Transverse colon (tissue), 4 donors: Measurements from ENCODE around the gene RRH. TPM values are rescaled to one million over a fixed set of nuclear protein-coding genes. Genes with fewer than 3 reads are reported as not detected.
A peak's percentile ranks its signal among the peaks of the same experiment; 100 is the strongest.

Experiments
- DNase-seq: peaks from one replicate; pipeline ENCODE4 v3.0.0-alpha.2; 2019
- H3K27ac ChIP-seq, 4 donors: fragments of 200-600 bp; sonication (generic); 2 replicates each; pipeline ENCODE4 v1.5.1; 2016 to 2018; ENCODE audit warnings: inconsistent platforms in 4 of 4
- H3K27me3 ChIP-seq: fragments of 200-600 bp; sonication (generic); 2 replicates; pipeline ENCODE4 v1.5.1; 2017; ENCODE audit warnings: inconsistent platforms
- H3K36me3 ChIP-seq, 4 donors: fragments of 200-600 bp; sonication (generic); 2 replicates each; pipeline ENCODE4 v1.5.1; 2017 to 2019; ENCODE audit warnings: inconsistent platforms in 4 of 4
- H3K4me1 ChIP-seq, 4 donors: fragments of 200-600 bp; sonication (generic); 2 replicates each; pipeline ENCODE4 v1.5.1; 2017 to 2020; ENCODE audit warnings: inconsistent platforms in 4 of 4
- H3K4me3 ChIP-seq, 4 donors: fragments of 200-600 bp; sonication (generic); 1 replicate in 1 of 4; 2 replicates in 3 of 4; pipeline versions ENCODE4 v1.5.1 to v1.6.1; 2017 to 2019; ENCODE audit warnings: inconsistent platforms in 4 of 4
- H3K9me3 ChIP-seq, 2 donors: fragments of 200-600 bp; sonication (generic); 2 replicates each; pipeline ENCODE4 v1.5.1; 2017 to 2019; ENCODE audit warnings: inconsistent platforms in 2 of 2
- EP300 ChIP-seq: sonication (generic); formaldehyde crosslinking; IDR thresholded peaks from one replicate; pipeline ENCODE4 v1.6.1; 2017; ENCODE audit warnings: antibody characterized with exemption, low read depth
- POLR2A ChIP-seq: fragments of 450-650 bp; IDR thresholded peaks from one replicate; pipeline ENCODE4 v1.6.1; 2016; ENCODE audit warnings: antibody characterized with exemption, mild to moderate bottlenecking, moderate library complexity
- POLR2AphosphoS5 ChIP-seq, 3 donors: sonication (generic); formaldehyde crosslinking; IDR thresholded peaks; one replicate each; pipeline ENCODE4 v1.6.1; 2016; ENCODE audit warnings: antibody characterized with exemption in 3 of 3
- WGBS, 2 donors: methylation state at CpG; one replicate each; pipeline ENCODE4 v1.1.5; 2018; ENCODE audit warnings: low coverage in 1 of 2; 5-methylcytosine and 5-hydroxymethylcytosine counted together
- in situ Hi-C, 4 donors: fragments of 200-750 bp; cut with MboI; loops; one replicate each; pipeline versions ENCODE4 v1.15.0 to v1.15.1; 2017; ENCODE audit warnings: low sequenced_read_pairs in 3 of 4, low pct_ligation_motif_present in 1 of 4, low pct_unique_long_range_greater_than_20kb in 1 of 4
- intact Hi-C: fragments of 100-400 bp; cut with DNase I; formaldehyde crosslinking; loops from one replicate; pipeline ENCODE4 v1.15.1; 2023; ENCODE audit warnings: low total_unique reads
- total RNA-seq, 4 donors: library from RNA; depleted of rRNA; stranded (reverse); fragments of >200 nt; gene quantifications; one replicate each; pipeline ENCODE4 v1.1.0, GENCODE V29; 2016
- TF ChIP-seq, protein P1 (sequence below), 5 experiments: fragments of 200-600 bp in 3 of 5; fragments of 450-650 bp in 2 of 5; sonication (generic) in 3 of 5; IDR thresholded peaks; 1 replicate in 2 of 5; 2 replicates in 3 of 5; pipeline ENCODE4 v1.5.1; 2016 to 2017; ENCODE audit warnings: antibody characterized with exemption in 5 of 5, inconsistent platforms in 3 of 5, mild to moderate bottlenecking in 2 of 5, moderate library complexity in 1 of 5

RRH gene
- total RNA-seq, 4 donors from 2014 or later = not detected

DNA sequence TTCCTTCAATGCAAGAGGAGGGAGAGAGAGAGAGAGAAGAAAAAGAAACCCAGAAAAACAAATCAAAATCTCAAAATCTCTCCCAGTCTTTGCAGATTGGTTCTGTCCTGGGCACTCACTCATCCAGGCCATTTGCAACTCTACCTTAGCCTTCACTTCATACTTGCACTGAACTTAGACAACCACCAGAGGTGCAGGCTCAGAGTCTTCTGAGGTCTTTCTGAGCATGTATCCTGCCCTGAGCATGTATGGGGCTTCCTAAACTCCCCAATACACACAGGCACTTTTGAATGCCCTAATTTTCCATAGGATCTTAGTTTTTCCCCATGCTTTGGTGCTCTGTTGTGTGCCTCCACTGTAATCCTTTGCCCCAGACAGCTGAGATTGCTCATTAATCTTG, 28.9 kb upstream of the RRH start:
- no peaks in the 10 kb centered on the region for H3K36me3 ChIP-seq
- in situ Hi-C loops = no loop called here
- peaks cover 11% of the 10 kb centered on the region in 2 donors for H3K9me3 ChIP-seq
- peaks cover 0 to 11% (median 3%) of the 10 kb centered on the region in 4 donors for H3K4me1 ChIP-seq
- no peaks in the 10 kb centered on the region for H3K27me3 ChIP-seq
- no peak overlapping the region for H3K27ac ChIP-seq
- intact Hi-C loops = no loop called here
- no peak for DNase-seq
- TF ChIP-seq POLR2AphosphoS5 (IDR thresholded peaks at IDR 0.05) = no peak
- TF ChIP-seq, protein P1, sequence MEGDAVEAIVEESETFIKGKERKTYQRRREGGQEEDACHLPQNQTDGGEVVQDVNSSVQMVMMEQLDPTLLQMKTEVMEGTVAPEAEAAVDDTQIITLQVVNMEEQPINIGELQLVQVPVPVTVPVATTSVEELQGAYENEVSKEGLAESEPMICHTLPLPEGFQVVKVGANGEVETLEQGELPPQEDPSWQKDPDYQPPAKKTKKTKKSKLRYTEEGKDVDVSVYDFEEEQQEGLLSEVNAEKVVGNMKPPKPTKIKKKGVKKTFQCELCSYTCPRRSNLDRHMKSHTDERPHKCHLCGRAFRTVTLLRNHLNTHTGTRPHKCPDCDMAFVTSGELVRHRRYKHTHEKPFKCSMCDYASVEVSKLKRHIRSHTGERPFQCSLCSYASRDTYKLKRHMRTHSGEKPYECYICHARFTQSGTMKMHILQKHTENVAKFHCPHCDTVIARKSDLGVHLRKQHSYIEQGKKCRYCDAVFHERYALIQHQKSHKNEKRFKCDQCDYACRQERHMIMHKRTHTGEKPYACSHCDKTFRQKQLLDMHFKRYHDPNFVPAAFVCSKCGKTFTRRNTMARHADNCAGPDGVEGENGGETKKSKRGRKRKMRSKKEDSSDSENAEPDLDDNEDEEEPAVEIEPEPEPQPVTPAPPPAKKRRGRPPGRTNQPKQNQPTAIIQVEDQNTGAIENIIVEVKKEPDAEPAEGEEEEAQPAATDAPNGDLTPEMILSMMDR (IDR thresholded peaks at IDR 0.05) = no peak
- no peak overlapping the region for H3K4me3 ChIP-seq

DNA sequence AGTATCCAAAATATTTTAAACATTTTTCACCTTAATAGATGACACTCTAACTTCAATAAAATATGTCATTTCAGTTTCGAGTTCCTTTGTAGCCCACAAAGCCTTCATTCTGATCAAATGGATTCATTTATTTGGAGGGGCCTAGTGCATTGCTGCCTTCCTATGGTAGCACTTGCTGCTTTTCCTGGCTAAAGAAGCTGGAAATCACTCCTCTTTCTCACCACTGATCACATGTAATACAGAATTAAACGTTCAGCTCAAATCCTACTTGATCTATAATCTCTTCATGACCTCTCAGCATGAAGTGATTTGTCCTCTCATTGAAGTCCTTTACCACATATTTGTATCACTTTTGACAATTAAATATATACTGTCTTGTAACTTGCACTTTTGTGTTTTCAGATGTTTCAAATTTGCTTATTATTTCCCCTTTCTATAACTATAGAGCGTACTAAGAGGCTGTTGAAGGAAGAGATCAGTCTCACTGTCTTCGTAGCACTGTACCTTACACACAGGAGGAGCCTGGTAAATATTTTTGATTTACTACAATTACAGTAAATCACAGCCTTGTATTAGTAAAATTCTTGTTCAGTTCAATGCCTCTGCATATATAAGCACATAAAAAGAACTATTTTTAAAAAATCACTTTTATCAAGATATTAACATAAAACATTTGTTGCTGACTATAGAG, 26.5 kb upstream of the RRH start:
- H3K4me3 ChIP-seq = no peak overlapping the region
- intact Hi-C loops = no loop called here

DNA sequence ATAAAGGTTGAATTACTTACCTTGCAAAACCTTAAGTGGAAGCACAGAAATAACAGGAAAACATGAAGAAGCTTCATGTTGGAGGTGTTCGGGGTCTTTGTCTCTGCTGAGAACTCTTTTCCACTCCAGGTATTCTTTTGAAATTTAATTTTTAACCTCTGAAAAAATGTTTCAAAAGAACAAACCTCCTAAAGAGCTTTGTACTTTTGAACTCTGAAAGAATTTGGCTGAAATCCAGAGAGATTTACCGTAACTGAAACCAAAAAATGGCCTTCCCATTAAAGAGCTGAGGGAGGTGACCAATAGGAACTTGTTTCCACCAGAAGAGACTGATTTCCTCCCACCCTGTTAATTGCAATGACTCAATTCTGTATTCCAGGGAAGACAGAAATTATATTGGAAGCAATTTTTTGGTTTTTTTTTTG, 25.9 kb upstream of the RRH start, which contains the start of gene CFI:
TSS of gene CFI (minus strand) at position 105 of the 425 bp plus-strand sequence. CDS start at position 77, 28 bp downstream.
- no peak for DNase-seq
- Histone ChIP-seq H3K27ac (peak within 1 kb of the TSS in 1 of 4 donors; percentile 20), H3K4me3 (no peak within 1 kb of the TSS), H3K4me1 (peaks cover 0 to 11% (median 3%) of the 10 kb centered on the region in 4 donors), H3K9me3 (no peaks in the 10 kb centered on the region), H3K36me3 (no peaks in the 10 kb centered on the region), H3K27me3 (no peaks in the 10 kb centered on the region)
- intact Hi-C loops = no loop called here
- 36 to 47% methylated on average over 2 of the region's 2 CpGs for WGBS, 2 donors
- TF ChIP-seq EP300 (no peak), POLR2AphosphoS5 (IDR thresholded peaks at IDR 0.05) (no peak)
- in situ Hi-C loops = loop anchor here (10.0 to 25.0 kb wide), 5 partner anchors 90 to 1165 kb away; partner anchors contain the start of genes CASP6 (in 2 of the 4) and MCUB (in 1 of the 4)

More for the DNA sequence above, 26.5 kb upstream of the RRH start:
- in situ Hi-C loops = loop anchor here (10.0 to 25.0 kb wide), 5 partner anchors 89 to 1164 kb away; partner anchors contain the start of genes CASP6 (in 2 of the 4) and MCUB (in 1 of the 4)
- DNase-seq = no peak
- no peaks in the 10 kb centered on the region for H3K27me3 ChIP-seq
- 54 to 72% methylated on average over 4 of the region's 4 CpGs for WGBS, 2 donors
- peak overlapping the region in 1 of 4 donors; percentile 20 for H3K27ac ChIP-seq
- no peaks in the 10 kb centered on the region for H3K36me3 ChIP-seq
- TF ChIP-seq EP300 (no peak), POLR2A (no peak), POLR2AphosphoS5 (IDR thresholded peaks at IDR 0.05) (no peak)
- TF ChIP-seq, protein P1 (IDR thresholded peaks at IDR 0.05) = no peak
- peaks cover 0 to 11% (median 3%) of the 10 kb centered on the region in 4 donors for H3K4me1 ChIP-seq
- peaks cover 3% of the 10 kb centered on the region in 2 donors for H3K9me3 ChIP-seq

DNA sequence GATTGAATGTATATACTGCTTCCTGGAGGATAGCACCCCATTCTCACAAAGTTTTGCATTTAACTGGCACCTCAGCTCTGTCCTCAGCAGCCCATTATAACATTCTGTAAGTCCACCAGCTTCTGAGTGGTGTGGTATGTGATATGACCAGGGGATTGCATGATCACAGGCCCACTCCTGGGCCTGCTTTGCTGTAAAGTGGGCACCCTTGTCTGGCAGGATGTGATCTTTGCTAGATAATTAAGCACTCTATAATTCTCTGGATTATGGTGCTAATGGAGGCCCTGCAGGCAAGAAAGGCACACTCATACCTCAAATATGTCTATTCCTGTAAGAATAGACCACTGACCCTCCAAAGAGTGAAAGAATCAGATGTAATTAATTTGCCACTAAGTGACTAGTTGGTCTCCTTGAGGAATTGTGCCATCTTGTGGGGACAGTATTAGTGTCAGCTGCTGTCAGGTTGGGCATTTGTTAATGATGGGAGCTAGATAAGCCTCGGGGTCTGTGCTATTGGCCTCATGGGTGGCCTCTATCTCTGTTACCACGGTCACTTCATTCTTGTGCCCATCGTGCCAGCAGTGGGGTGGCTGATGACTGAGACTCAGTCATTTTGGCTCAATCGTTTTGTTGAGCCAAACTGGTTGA, 23.7 kb upstream of the RRH start:
- in situ Hi-C loops = loop anchor here (10.0 to 25.0 kb wide), 5 partner anchors 92 to 1167 kb away; partner anchors contain the start of genes CASP6 (in 2 of the 4) and MCUB (in 1 of the 4)
- intact Hi-C loops = no loop called here
- DNase-seq = peak; percentile 8
- Histone ChIP-seq H3K36me3 (no peaks in the 10 kb centered on the region), H3K4me3 (no peak overlapping the region), H3K27ac (no peak overlapping the region), H3K4me1 (peaks cover 0 to 11% (median 3%) of the 10 kb centered on the region in 4 donors), H3K27me3 (no peaks in the 10 kb centered on the region), H3K9me3 (no peaks in the 10 kb centered on the region)
- TF ChIP-seq EP300 = no peak
- no peak for TF ChIP-seq POLR2AphosphoS5 (IDR thresholded peaks at IDR 0.05)
- TF ChIP-seq, protein P1 (IDR thresholded peaks at IDR 0.05) = peak; percentile 19 to 38 (median 28)
- no peak for TF ChIP-seq POLR2A
- WGBS, 2 donors = 20 to 23% methylated on average over 4 of the region's 4 CpGs
